ENCODE data around the gene TSR3.

TSR3 gene

DNA sequence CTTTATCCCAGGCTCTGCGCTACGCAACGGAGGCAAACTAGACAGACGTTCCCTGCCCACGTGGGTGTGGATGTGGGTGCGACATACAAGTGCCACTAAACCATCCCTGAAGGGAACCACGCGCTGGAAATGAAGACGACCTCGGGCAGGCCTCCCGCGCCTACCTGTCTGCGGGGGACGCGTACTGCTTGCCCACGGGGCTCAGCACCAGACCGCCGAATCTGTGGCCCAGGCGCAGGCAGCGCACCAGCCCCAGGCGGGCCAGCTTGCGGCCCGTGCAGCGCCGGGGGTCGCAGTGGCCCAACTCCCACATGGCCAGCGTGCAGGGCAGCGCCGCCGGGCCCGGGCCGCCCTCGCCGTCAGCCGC is 480 bp downstream of the TSR3 start:
- no peak for DNase-seq (ENCODE audit: low read depth)

DNA sequence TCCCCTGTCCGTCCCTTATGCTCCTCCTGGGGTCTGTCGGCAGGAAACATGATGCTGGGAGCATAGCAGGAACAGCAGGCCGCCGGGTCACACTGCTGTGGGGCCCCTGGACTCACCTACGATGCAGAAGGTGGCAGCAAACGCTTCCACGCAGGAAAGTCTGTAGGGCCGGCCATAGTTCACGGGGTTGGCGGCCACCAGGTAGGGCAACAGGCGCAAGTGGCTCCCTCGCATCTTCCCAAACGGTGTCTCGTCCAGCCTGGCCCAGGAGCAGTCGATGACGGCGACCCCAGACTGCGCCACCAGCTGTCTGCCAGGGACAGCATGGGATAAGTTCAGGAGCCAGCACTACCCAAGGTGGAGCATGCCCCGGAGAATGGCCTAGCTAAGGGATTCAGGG is 987 bp downstream of the TSR3 start:
- DNase-seq (ENCODE audit: low read depth) = no peak

DNA sequence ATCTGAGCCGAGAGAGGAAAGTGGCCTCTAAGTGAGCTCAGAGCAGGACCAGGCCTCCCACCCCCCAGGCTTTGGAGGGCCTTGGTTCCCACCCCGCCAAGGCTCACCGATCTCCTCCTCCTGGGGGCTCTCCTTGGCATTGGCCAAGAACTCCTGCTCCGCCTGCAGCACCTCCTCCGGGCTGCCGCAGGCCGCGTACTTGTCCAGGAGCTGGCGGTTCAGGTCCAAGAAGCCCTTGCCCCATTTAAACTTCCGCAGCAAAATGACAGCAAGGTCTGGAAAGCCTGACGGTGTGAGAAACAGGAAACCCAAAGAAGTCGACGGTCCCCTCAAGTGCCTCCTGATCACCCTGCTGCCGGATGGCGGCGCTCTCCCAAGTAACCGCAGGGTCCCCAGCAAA is 1.7 kb downstream of the TSR3 start:
- no peak for DNase-seq (ENCODE audit: low read depth)

DNA sequence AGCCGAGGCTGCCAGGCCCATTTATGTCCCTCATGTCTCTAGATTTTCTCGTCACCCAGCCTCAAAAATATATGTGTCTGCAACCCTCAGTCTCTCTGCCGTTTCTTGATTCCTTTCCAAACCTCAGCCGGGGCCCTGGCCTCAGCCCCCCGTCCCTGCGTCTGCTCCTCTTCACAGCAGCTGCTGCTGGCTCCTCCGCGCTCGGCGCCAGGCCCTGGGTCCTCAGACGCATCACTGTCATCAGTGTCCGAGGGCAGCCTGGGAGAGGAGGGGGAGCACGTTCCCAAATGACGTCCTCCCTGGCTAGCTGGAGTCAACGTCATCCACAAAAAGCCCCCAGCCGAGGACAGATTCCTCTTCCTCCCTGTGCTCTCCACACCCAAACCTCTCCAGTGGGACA is 2.3 kb downstream of the TSR3 start:
- no peak for DNase-seq (ENCODE audit: low read depth)

DNA sequence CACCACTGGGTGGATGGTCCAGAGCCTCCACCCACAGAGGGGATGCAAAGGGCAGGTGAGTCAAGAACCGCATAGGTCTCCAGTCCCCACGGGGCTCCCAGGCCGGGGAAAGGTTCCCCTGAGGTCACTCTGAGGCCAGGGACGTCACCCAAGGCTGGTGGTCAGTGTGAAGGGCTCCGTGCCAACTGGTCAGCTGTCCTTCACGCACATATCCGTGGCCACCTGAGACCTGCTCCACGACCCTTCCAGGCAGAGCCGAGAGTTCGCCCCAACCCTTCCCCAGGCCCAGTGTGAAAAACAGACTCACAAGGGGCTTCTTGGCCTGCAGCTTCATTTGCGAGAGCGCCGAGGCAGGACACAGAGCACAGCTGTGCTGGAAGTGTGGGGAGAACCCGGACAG is 2.8 kb downstream of the TSR3 start:
- no peak for DNase-seq (ENCODE audit: low read depth)

- DNase-seq (ENCODE audit: low read depth) = no peak
These were observed 3.2 kb downstream of the TSR3 start for GRCh38 chr16:1348441-1348840.

DNA sequence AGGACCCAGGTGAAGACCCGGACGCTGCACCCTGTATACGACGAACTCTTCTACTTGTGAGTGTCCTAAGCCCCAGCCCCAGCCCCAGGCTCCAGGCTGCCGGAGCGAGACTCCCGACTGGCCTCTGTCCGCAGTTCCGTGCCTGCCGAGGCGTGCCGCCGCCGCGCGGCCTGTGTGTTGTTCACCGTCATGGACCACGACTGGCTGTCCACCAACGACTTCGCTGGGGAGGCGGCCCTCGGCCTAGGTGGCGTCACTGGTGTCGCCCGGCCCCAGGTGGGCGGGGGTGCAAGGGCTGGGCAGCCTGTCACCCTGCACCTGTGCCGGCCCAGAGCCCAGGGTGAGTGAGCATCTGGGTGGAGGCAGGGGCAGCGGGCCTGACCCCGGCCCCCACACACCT is 3.7 kb downstream of the TSR3 start:
- DNase-seq (ENCODE audit: low read depth) = no peak

- DNase-seq (ENCODE audit: low read depth) = no peak
These were observed 4.3 kb downstream of the TSR3 start for GRCh38 chr16:1347286-1347855.

- no peak for DNase-seq (ENCODE audit: low read depth)
These were observed 5.0 kb downstream of the TSR3 start for GRCh38 chr16:1346422-1347285.

DNA sequence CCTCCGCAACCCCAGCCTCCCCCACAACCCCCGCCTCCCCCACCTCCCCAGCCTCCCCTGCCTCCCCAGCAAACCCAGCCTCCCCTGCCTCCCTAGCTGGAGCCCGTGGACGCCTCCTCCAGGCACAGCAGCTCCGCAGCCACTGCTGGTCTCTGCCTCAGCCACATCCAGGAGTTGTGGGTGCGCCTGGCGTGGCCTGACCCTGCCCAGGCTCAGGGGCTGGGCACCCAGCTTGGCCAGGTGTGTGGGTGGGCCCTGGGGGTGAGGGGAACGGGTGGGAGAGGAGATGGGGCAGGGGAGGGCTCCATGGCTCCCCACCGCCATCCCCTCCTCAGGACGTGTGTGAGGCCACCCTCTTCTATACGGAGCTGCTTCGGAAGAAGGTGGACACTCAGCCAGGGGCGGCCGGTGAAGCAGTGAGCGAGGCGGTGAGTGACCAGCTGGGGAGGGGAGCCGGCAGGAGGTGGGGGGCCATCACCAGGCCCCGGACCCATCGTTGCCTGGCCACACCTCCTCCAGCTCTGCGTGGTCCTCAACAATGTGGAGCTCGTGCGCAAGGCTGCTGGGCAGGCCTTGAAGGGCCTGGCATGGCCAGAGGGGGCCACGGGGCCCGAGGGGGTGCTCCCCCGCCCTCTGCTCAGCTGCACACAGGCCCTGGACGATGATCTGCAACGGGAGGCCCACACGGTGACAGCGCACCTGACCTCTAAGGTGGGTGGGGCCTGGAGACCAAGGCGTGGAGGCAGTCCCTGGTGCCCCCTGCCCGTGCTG is 5.8 kb downstream of the TSR3 start:
- no peak for DNase-seq (ENCODE audit: low read depth)

GRCh38 chr16:1345087-1345486 is 6.6 kb downstream of the TSR3 start:
- no peak for DNase-seq (ENCODE audit: low read depth)

DNA sequence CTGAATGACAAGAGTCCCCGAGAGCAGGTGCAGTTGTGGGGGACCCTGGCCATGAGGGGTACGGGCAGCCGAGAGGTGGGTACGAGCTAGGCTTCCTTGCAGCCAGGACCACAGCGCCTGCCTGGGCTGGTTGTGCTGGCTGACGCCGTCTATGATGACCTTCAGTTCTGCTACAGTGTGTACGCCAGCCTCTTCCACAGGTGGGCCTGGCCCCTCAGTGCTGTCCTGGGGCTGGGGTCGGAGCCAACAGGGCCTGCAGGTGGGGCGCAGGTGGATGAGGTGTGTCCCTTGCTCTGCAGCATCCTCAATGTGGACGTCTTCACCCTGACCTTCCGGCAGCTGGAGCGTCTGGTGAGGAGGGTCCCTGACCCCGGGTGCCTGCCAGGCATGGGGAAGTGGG is 7.2 kb downstream of the TSR3 start:
- DNase-seq (ENCODE audit: low read depth) = no peak

- no peak for DNase-seq (ENCODE audit: low read depth)
These were observed 8.0 kb downstream of the TSR3 start for GRCh38 chr16:1343428-1344242.

DNA sequence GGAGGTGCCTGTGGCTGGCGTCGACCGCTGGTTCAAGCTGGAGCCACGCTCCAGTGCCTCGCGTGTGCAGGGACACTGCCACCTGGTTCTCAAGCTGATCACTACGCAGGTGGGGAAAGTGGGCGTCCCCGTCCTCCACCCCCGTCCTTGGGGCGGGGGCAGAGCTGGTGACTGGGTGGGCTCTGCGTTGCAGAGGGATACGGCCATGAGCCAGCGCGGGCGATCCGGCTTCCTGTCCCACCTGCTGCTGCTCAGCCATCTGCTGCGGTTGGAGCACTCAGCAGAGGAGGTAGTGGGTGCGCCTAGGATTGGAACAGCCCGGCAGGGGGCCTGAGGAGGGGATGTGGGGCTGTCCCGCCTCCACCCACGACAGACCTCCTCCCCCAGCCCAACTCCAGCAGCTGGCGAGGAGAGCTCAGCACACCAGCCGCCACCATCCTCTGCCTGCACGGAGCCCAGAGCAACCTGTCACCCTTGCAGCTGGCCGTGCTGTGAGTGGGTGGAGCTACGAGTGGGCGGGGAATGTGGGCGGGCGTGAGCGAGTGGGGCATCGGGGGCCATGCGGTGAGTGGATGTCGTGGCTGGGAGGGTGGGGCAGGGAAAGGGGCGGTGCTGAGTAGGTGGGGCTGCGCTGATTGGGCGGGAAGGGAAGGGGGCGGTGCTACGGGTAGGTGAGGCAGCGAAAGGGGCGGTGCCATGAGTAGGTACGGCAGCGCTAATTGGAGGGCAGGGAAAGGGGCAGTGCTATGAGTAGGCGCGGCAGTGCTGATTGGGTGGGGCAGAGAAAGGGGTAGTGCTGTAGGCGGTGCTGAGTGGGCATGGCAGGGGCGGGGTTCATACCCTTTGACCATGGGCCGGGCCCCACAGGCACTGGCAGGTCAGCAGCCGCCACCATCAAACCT is 8.9 kb downstream of the TSR3 start:
- DNase-seq (ENCODE audit: low read depth) = peak; percentile 89

- no peak for DNase-seq (ENCODE audit: low read depth)
These were observed 9.9 kb downstream of the TSR3 start for GRCh38 chr16:1341495-1342420.

DNA sequence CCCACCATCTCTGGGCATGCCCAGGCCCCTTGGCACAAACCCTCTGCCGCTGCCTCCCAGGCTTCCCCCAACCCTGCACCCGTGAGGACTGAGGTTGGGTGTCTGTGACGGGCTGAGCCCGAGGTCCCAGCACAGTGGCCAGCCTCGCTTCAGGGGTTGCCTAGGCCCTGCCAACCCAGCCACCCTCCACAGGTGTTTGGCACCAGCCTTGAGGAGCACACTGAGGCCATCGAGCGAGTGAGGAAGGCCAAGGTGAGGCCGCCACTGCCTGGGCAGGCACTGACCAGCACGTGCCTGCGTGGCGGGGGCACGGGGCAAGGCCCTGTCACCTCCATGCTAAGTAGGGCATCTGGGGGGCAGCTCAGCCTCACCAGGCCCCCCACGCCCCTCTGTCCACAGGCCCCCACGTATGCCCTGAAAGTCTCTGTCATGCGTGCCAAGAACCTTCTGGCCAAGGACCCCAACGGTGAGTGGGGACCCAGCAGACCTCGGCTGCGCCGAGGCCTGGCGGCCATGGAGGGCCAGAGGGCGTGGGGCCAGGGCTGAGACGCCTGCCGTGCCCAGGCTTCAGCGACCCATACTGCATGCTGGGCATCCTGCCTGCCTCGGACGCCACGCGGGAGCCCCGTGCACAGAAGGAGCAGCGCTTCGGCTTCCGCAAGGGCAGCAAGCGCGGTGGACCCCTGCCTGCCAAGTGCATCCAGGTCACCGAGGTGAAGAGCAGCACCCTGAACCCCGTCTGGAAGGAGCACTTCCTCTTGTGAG is 10.8 kb downstream of the TSR3 start:
- no peak for DNase-seq (ENCODE audit: low read depth)

GRCh38 chr16:1338855-1339675 is 12.6 kb downstream of the TSR3 start:
- no peak for DNase-seq (ENCODE audit: low read depth)

GRCh38 chr16:1338119-1338730 is 13.5 kb downstream of the TSR3 start:
- DNase-seq (ENCODE audit: low read depth) = no peak
